Heart left ventricle (tissue), 13 donors: ENCODE measurements around the gene STK35.

ENCODE experiments used
- POLR2A ChIP-seq, 2 donors: fragments of 450-650 bp; IDR thresholded peaks; one replicate each; pipeline ENCODE4 v1.6.1; 2017; ENCODE audit warnings: antibody characterized with exemption in 2 of 2, mild to moderate bottlenecking in 2 of 2, moderate library complexity in 2 of 2
- TF ChIP-seq, protein P1 (sequence below), 12 donors: fragments of 200-600 bp; sonication (generic) in 4 of 12; IDR thresholded peaks; one replicate each; pipeline versions ENCODE4 v1.5.0 to v1.8.0; 2018 to 2022; ENCODE audit warnings: antibody characterized with exemption in 12 of 12, mild to moderate bottlenecking in 5 of 12
- donor health status: ischemic (EF 13 %, LVEDD 7.1; RV severe dilation, severe dysfunction).
- donor health status: DM: no; HTN: yes; CAD: no.
- donor health status: DM: no; HTN: no; CAD: no.
- donor health status: ischemic (EF 25% LVEDD 6.9; RV normal size, moderate dysfunction).
- donor health status: ischemic (EF 25% LVEDD 5.7; RV mildly dilated, moderate dysfunction).
- donor health status: ischemic (EF 35%, LVEDD 5.7; RV mildly dilated, moderate dysfunction).
- donor health status: nonischemic (EF 11% LVEDD 7.7; RV severe dilation, severe dysfunction).
- donor health status: DM: yes; HTN: yes; CAD: no.
- donor health status: PGD.
- donor health status: ischemic (EF 29% LVEDD 5.4; RV normal size, mild dysfunction).
- donor health status: nonischemic (EF 23%, LVEDD 6.1; RV moderate dilation, normal function).

DNA sequence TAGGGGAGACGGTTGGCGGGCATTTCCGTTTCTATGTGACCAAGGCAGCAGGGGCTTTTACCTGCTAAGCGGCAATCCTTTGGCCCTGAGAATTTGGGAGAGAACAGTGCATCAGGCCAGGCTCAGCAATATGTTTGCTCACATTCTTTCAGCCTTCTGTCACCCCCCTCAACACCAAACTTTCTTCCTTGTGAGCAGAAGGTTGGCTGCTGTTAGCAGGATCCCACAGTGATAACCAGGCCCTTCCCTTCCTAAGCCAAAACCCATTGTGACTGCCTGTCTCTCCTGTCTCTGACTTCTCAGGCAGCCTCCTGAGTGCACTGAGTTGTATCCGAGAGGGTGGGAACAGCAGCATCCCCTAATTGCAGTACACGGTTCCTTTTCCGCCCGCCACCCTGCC, 43.7 kb downstream of the STK35 start:
- TF ChIP-seq, protein P1, sequence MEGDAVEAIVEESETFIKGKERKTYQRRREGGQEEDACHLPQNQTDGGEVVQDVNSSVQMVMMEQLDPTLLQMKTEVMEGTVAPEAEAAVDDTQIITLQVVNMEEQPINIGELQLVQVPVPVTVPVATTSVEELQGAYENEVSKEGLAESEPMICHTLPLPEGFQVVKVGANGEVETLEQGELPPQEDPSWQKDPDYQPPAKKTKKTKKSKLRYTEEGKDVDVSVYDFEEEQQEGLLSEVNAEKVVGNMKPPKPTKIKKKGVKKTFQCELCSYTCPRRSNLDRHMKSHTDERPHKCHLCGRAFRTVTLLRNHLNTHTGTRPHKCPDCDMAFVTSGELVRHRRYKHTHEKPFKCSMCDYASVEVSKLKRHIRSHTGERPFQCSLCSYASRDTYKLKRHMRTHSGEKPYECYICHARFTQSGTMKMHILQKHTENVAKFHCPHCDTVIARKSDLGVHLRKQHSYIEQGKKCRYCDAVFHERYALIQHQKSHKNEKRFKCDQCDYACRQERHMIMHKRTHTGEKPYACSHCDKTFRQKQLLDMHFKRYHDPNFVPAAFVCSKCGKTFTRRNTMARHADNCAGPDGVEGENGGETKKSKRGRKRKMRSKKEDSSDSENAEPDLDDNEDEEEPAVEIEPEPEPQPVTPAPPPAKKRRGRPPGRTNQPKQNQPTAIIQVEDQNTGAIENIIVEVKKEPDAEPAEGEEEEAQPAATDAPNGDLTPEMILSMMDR (IDR thresholded peaks at IDR 0.05) = no peak
- TF ChIP-seq POLR2A (IDR thresholded peaks at IDR 0.05) = no peak
